KMS-11 (cell line): ENCODE measurements around the gene ADAMTS15.

Source experiments
- H2AFZ ChIP-seq: fragments of 200-600 bp; sonication (generic); 2 replicates; pipeline ENCODE4 v1.6.1; 2016; ENCODE audit warnings: antibody characterized with exemption, mixed run types, low read depth
- H3K27ac ChIP-seq: fragments of 200-600 bp; sonication (generic); 2 replicates; pipeline ENCODE4 v1.6.1; 2016; ENCODE audit warnings: mild to moderate bottlenecking, mixed run types
- H3K27me3 ChIP-seq: fragments of 200-600 bp; sonication (generic); 2 replicates; pipeline ENCODE4 v1.6.1; 2017; ENCODE audit warnings: mild to moderate bottlenecking, low read depth, mixed run types, moderate library complexity; ENCODE audit not compliant: insufficient read depth
- H3K36me3 ChIP-seq: fragments of 200-600 bp; sonication (generic); 2 replicates; pipeline ENCODE4 v1.6.1; 2017; ENCODE audit warnings: mild to moderate bottlenecking, mixed run types; ENCODE audit not compliant: insufficient read depth
- H3K4me1 ChIP-seq: fragments of 200-600 bp; sonication (generic); 2 replicates; pipeline ENCODE4 v1.6.1; 2016; ENCODE audit warnings: mild to moderate bottlenecking, low read depth, mixed run types; ENCODE audit not compliant: poor library complexity, severe bottlenecking
- H3K4me2 ChIP-seq: fragments of 200-600 bp; sonication (generic); 2 replicates; pipeline ENCODE4 v1.7.0; 2016; ENCODE audit warnings: mild to moderate bottlenecking, mixed run types
- H3K4me3 ChIP-seq: fragments of 200-600 bp; sonication (generic); IDR thresholded peaks from 2 replicates; pipeline ENCODE4 v1.6.1; 2017; ENCODE audit warnings: low read depth, low read length, mixed read lengths; ENCODE audit not compliant: insufficient read depth
- H3K79me2 ChIP-seq: fragments of 200-600 bp; sonication (generic); 2 replicates; pipeline ENCODE4 v1.6.1; 2016; ENCODE audit warnings: low read depth, mixed run types; ENCODE audit not compliant: insufficient read depth
- H3K9ac ChIP-seq: fragments of 200-600 bp; sonication (generic); 2 replicates; pipeline ENCODE4 v1.6.1; 2016; ENCODE audit warnings: mild to moderate bottlenecking, mixed run types
- H4K20me1 ChIP-seq: fragments of 200-600 bp; sonication (generic); 2 replicates; pipeline ENCODE4 v1.6.1; 2016; ENCODE audit warnings: mild to moderate bottlenecking, mixed run types; ENCODE audit not compliant: insufficient read depth
- CTCF ChIP-seq: fragments of 200-600 bp; sonication (generic); conservative IDR thresholded peaks from 2 replicates; pipeline ENCODE4 v1.6.1; 2017; ENCODE audit warnings: low read depth, mild to moderate bottlenecking, antibody characterized with exemption, low read length, moderate library complexity, mixed read lengths

The ADAMTS15 gene

GRCh38 chr11:130462931-130463330 lies 14.5 kb downstream of the ADAMTS15 start:
- H2AFZ ChIP-seq = no peak overlapping the region
- H3K27me3 ChIP-seq = no peaks in the 10 kb centered on the region
- TF ChIP-seq CTCF = no peak
- no peaks in the 10 kb centered on the region for H3K36me3 ChIP-seq
- H3K4me1 ChIP-seq = no peaks in the 10 kb centered on the region
- no peaks in the 10 kb centered on the region for H4K20me1 ChIP-seq
- no peak overlapping the region for H3K4me3 ChIP-seq
- no peak overlapping the region for H3K9ac ChIP-seq
- no peak overlapping the region for H3K27ac ChIP-seq
- no peaks in the 10 kb centered on the region for H3K79me2 ChIP-seq
- no peak overlapping the region for H3K4me2 ChIP-seq

GRCh38 chr11:130464291-130464812 lies 15.9 kb downstream of the ADAMTS15 start:
- no peaks in the 10 kb centered on the region for H3K79me2 ChIP-seq
- no peaks in the 10 kb centered on the region for H4K20me1 ChIP-seq
- no peak overlapping the region for H3K4me3 ChIP-seq
- H3K27ac ChIP-seq = no peak overlapping the region
- no peak overlapping the region for H2AFZ ChIP-seq
- H3K27me3 ChIP-seq = no peaks in the 10 kb centered on the region
- no peaks in the 10 kb centered on the region for H3K36me3 ChIP-seq
- H3K9ac ChIP-seq = no peak overlapping the region
- H3K4me2 ChIP-seq = no peak overlapping the region
- no peak for TF ChIP-seq CTCF
- no peaks in the 10 kb centered on the region for H3K4me1 ChIP-seq

- H3K79me2 ChIP-seq = no peaks in the 10 kb centered on the region
- no peak overlapping the region for H2AFZ ChIP-seq
- H3K4me1 ChIP-seq = no peaks in the 10 kb centered on the region
- H3K4me3 ChIP-seq = no peak overlapping the region
- no peaks in the 10 kb centered on the region for H3K36me3 ChIP-seq
- no peak overlapping the region for H3K9ac ChIP-seq
- TF ChIP-seq CTCF = no peak
- no peak overlapping the region for H3K4me2 ChIP-seq
- no peaks in the 10 kb centered on the region for H3K27me3 ChIP-seq
- H4K20me1 ChIP-seq = no peaks in the 10 kb centered on the region
- no peak overlapping the region for H3K27ac ChIP-seq
These were observed 16.8 kb downstream of the ADAMTS15 start for GRCh38 chr11:130465263-130465662.

GRCh38 chr11:130467116-130467900 lies 18.9 kb downstream of the ADAMTS15 start:
- Histone ChIP-seq H4K20me1 (no peaks in the 10 kb centered on the region), H2AFZ (no peak overlapping the region), H3K27ac (no peak overlapping the region), H3K4me3 (no peak overlapping the region), H3K9ac (no peak overlapping the region), H3K27me3 (no peaks in the 10 kb centered on the region), H3K4me2 (no peak overlapping the region), H3K79me2 (no peaks in the 10 kb centered on the region), H3K36me3 (no peaks in the 10 kb centered on the region), H3K4me1 (no peaks in the 10 kb centered on the region)
- TF ChIP-seq CTCF = no peak
